ENCODE results near the gene CAD. TPM values are rescaled to one million over a fixed set of nuclear protein-coding genes. Genes with fewer than 3 reads are reported as not detected.

The CAD gene
- total and polyA plus RNA-seq, 2 of the 4 experiments (the other 2 are of a cell fraction) = 12.9 to 38.7 TPM

GRCh38 chr2:27211943-27212625 is 5.1 kb upstream of the CAD start, which contains the start of the genes ATRAID and SLC5A6:
Gene ATRAID (plus strand): TSS chr2:27212041. CDS start chr2:27212369, 328 bp downstream.
Gene SLC5A6 (minus strand): TSS chr2:27212268. CDS start chr2:27207650, 4,618 bp downstream.
- intact Hi-C loops (cut with micrococcal nuclease) = loop anchor here (1.0 to 2.0 kb wide), 2 partner anchors 69 to 114 kb away; no protein-coding TSS in a partner anchor
- H3K4ac ChIP-seq (ENCODE audit: low read depth, low read length) = peak within 1 kb of the TSS; percentile 92
- BruUV-seq (replicated peaks) = no TSS peak
- peak within 1 kb of the TSS; percentile 98 for H3K23ac ChIP-seq (ENCODE audit: low read depth, low read length)
- H3K4me1 ChIP-seq (ENCODE audit: control insufficient read depth, insufficient read depth, low read length) = peaks cover 8% of the 10 kb centered on the region
- peaks cover 21 to 36% of the 10 kb centered on the region in 2 experiments for H3K79me1 ChIP-seq (ENCODE audit: low read depth in 1 of 2, low read length in 2 of 2)
- H2BK15ac ChIP-seq (ENCODE audit: low read depth, low read length) = no peak within 1 kb of the TSS; the same call in 2 of the 3 replicates
- 0% methylated on average over 47 of the region's 73 CpGs; no CpG with 5 or more reads in 1 of the 2 experiments for WGBS, 2 experiments (ENCODE audit: extremely low coverage in 2 of 2, insufficient read length in 1 of 2)
- ATAC-seq (ENCODE audit: low read depth) (peak; percentile 96), DNase-seq (peak; percentile 81)
- peak within 1 kb of the TSS; percentile 85 for H2AK5ac ChIP-seq (ENCODE audit: low read depth, low read length)
- no peaks in the 10 kb centered on the region for H3K27me3 ChIP-seq (ENCODE audit: control insufficient read depth, insufficient read depth, low read length)
- CTCF ChIA-PET = no interaction called here
- H3K14ac ChIP-seq (replicated peaks; ENCODE audit: low read depth, low read length) = peak within 1 kb of the TSS; percentile 99
- peak within 1 kb of the TSS; percentile 93 for H4K91ac ChIP-seq (ENCODE audit: insufficient read depth, low read depth, low read length)
- peak within 1 kb of the TSS; percentile 97 for H3K4me2 ChIP-seq (ENCODE audit: low read depth, low read length)
- peak within 1 kb of the TSS; percentile 93 for H3K56ac ChIP-seq (ENCODE audit: extremely low read depth, insufficient read depth, low read length)
- peaks cover 16% of the 10 kb centered on the region for H3K36me3 ChIP-seq (ENCODE audit: control insufficient read depth, insufficient read depth, low read length)
- peak within 1 kb of the TSS; percentile 99 for H3K27ac ChIP-seq (ENCODE audit: insufficient read depth, low read length)
- POLR2A ChIA-PET (ENCODE audit: unreplicated experiment) = no interaction called here
- H4K8ac ChIP-seq (ENCODE audit: low read depth in 2 of 2, low read length in 2 of 2) = peak within 1 kb of the TSS; percentile 84 to 99
- no peaks in the 10 kb centered on the region for H3K9me3 ChIP-seq (ENCODE audit: control insufficient read depth, insufficient read depth, low read length)
- H4K5ac ChIP-seq (ENCODE audit: low read depth, low read length) = peak within 1 kb of the TSS; percentile 98
- peak within 1 kb of the TSS; percentile 96 for H2AFZ ChIP-seq (replicated peaks; ENCODE audit: low read length, poor library complexity)
- no peaks in the 10 kb centered on the region for H4K20me1 ChIP-seq (ENCODE audit: insufficient read depth, low read length)
- H3K4me3 ChIP-seq (ENCODE audit: insufficient read depth, low read depth, low read length) = peak within 1 kb of the TSS; percentile 96
- in situ Hi-C loops (cut with MboI; ENCODE audit: low sequenced_read_pairs) = no loop called here
- peak within 1 kb of the TSS; percentile 92 for H2BK5ac ChIP-seq (ENCODE audit: low read depth, low read length, poor library complexity, severe bottlenecking)
- H2AK9ac ChIP-seq (replicated peaks; ENCODE audit: low read depth, low read length, poor library complexity) = peak within 1 kb of the TSS; percentile 84
- dilution Hi-C loops (cut with HindIII; ENCODE audit: low sequenced_read_pairs, unreplicated experiment) = no loop called here
- H3K9me1 ChIP-seq (ENCODE audit: insufficient read depth, low read length) = peaks cover 9% of the 10 kb centered on the region
- H2BK20ac ChIP-seq (ENCODE audit: low read depth, low read length) = no peak within 1 kb of the TSS
- H2BK120ac ChIP-seq (ENCODE audit: low read depth, low read length) = peak within 1 kb of the TSS; percentile 88
- H3K18ac ChIP-seq (ENCODE audit: low read depth, low read length) = peak within 1 kb of the TSS; percentile 96
- TF ChIP-seq ELK1 (IDR thresholded peaks at IDR 0.05; ENCODE audit: borderline replicate concordance, low read depth, low read length) = no peak
- no peak for TF ChIP-seq BHLHE40 (IDR thresholded peaks at IDR 0.05; ENCODE audit: low read depth, low read length)
- TF ChIP-seq MAZ (IDR thresholded peaks at IDR 0.05; ENCODE audit: borderline replicate concordance, low read depth, low read length) = peak; percentile 69; the same call in 1 of the 2 replicates
- no peak for TF ChIP-seq MAFK (IDR thresholded peaks at IDR 0.05; ENCODE audit: low read depth, low read length)
- TF ChIP-seq RCOR1 (IDR thresholded peaks at IDR 0.05; ENCODE audit: insufficient replicate concordance, low read length) = no peak
- no peak for TF ChIP-seq SMC3 (IDR thresholded peaks at IDR 0.05; ENCODE audit: low read depth, low read length)
- TF ChIP-seq POLR2A (IDR thresholded peaks at IDR 0.05; ENCODE audit: low read depth, low read length) = peak; percentile 89
- TF ChIP-seq USF2 (IDR thresholded peaks at IDR 0.05; ENCODE audit: low read depth, low read length) = no peak
- no peak for TF ChIP-seq CEBPB (IDR thresholded peaks at IDR 0.05; ENCODE audit: low read depth, low read length)
- no peak; the same call in 1 of the 2 replicates for TF ChIP-seq MXI1 (IDR thresholded peaks at IDR 0.05; ENCODE audit: borderline replicate concordance, low read depth, low read length)
- peak within 1 kb of the TSS; percentile 99 for H3K9ac ChIP-seq (ENCODE audit: low read depth, low read length)

Measured in IMR-90 (cell line).